ENCODE data around the gene DDX10. TPM values are rescaled to one million over a fixed set of nuclear protein-coding genes. Genes with fewer than 3 reads are reported as not detected.
"Not testable (repeated sequence)": the region's sequence is repeated elsewhere in the genome, so short reads cannot be mapped to it uniquely, and the experiment has no call there.

Gene DDX10
- polyA plus RNA-seq, 1 donor (not counting 4 experiments of a cell fraction or from before 2014, with no cell fraction given): 32.3 TPM

DNA sequence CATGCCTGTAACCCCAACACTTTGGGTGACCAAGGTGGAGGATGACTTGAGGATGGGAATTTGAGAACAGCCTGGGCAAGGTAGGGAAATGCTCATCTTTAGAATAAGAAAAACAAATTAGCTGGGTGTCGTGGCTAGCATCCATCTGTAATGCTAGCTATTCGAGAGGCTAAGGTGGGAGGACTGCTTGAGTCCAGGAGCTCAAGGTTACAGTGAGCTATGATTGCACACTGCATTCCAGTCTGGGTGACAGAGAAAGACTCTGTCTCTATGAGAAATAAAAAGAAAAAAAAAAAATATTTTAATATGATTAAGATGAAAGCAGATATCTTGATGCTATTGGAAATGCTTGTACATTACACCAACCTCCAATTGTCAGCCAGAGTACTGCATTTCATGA, 28.6 kb upstream of the DDX10 start:
- Histone ChIP-seq H3K9ac (ENCODE audit: control insufficient read depth, extremely low read depth, insufficient read depth, low read length) (no peak overlapping the region), H3K9me1 (ENCODE audit: control insufficient read depth, extremely low read depth, insufficient read depth, low read length) (no peaks in the 10 kb centered on the region), H3K27ac (ENCODE audit: control insufficient read depth, insufficient read depth, low read length) (no peak overlapping the region), H3K4me2 (ENCODE audit: control insufficient read depth, extremely low read depth, insufficient read depth, low read depth, low read length) (no peak overlapping the region), H3K36me3 (ENCODE audit: control insufficient read depth in 2 of 2, extremely low read depth in 1 of 2, insufficient read depth in 2 of 2, low read length in 2 of 2) (no peaks in the 10 kb centered on the region), H3K4me3 (ENCODE audit: control insufficient read depth in 2 of 3, extremely low read depth in 1 of 3, insufficient read depth in 2 of 3, low read depth in 1 of 3, low read length in 3 of 3) (no peak overlapping the region), H3K79me2 (ENCODE audit: control insufficient read depth, insufficient read depth, low read length) (no peaks in the 10 kb centered on the region), H3K9me3 (ENCODE audit: control insufficient read depth, low read depth, low read length) (no peaks in the 10 kb centered on the region), H3K27me3 (ENCODE audit: control insufficient read depth, extremely low read depth, insufficient read depth, low read length) (no peaks in the 10 kb centered on the region), H2AFZ (ENCODE audit: control insufficient read depth, low read length) (no peak overlapping the region), H3K4me1 (ENCODE audit: control insufficient read depth, extremely low read depth, insufficient read depth, low read length) (peaks cover 18% of the 10 kb centered on the region), H4K20me1 (ENCODE audit: control insufficient read depth, extremely low read depth, insufficient read depth, low read length) (no peaks in the 10 kb centered on the region)
- dilution Hi-C loops (cut with MboI; ENCODE audit: extremely low pct_ligation_motif_present, low sequenced_read_pairs): no loop called here
- DNase-seq (ENCODE audit: low read depth, low spot score) (no peak), FAIRE-seq (no peak)
- TF ChIP-seq EZH2 (IDR thresholded peaks at IDR 0.05; ENCODE audit: low read length): no peak
- TF ChIP-seq, protein P1, sequence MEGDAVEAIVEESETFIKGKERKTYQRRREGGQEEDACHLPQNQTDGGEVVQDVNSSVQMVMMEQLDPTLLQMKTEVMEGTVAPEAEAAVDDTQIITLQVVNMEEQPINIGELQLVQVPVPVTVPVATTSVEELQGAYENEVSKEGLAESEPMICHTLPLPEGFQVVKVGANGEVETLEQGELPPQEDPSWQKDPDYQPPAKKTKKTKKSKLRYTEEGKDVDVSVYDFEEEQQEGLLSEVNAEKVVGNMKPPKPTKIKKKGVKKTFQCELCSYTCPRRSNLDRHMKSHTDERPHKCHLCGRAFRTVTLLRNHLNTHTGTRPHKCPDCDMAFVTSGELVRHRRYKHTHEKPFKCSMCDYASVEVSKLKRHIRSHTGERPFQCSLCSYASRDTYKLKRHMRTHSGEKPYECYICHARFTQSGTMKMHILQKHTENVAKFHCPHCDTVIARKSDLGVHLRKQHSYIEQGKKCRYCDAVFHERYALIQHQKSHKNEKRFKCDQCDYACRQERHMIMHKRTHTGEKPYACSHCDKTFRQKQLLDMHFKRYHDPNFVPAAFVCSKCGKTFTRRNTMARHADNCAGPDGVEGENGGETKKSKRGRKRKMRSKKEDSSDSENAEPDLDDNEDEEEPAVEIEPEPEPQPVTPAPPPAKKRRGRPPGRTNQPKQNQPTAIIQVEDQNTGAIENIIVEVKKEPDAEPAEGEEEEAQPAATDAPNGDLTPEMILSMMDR (optimal IDR thresholded peaks at IDR 0.05 in 1 of 3, IDR thresholded peaks at IDR 0.05 in 1 of 3, conservative IDR thresholded peaks at IDR 0.05 in 1 of 3; ENCODE audit: extremely low read depth in 1 of 3, insufficient read depth in 2 of 3, low read length in 3 of 3): no peak

DNA sequence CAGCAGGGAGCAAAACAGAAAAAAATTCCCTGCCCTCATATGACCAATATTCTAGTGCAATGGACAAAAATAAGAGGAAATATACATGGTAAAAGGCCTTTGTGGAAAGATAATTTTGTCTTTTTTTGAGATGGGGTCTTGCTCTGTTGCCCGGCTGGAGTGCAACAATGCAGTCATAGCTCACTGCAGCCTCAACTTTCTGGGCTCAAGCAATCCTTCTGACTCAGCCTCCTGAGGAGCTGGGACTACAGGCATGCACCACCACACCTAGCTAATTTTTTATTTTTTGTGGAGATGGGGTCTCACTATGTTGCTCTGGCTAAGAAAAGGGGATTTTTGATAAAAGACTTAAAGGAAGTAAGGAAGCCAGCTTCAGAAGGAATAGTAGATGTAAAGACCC, 25.7 kb upstream of the DDX10 start:
- Histone ChIP-seq H3K9ac (ENCODE audit: control insufficient read depth, extremely low read depth, insufficient read depth, low read length) (no peak overlapping the region), H3K27me3 (ENCODE audit: control insufficient read depth, extremely low read depth, insufficient read depth, low read length) (no peaks in the 10 kb centered on the region), H3K9me1 (ENCODE audit: control insufficient read depth, extremely low read depth, insufficient read depth, low read length) (no peaks in the 10 kb centered on the region), H3K36me3 (ENCODE audit: control insufficient read depth in 2 of 2, extremely low read depth in 1 of 2, insufficient read depth in 2 of 2, low read length in 2 of 2) (no peaks in the 10 kb centered on the region), H4K20me1 (ENCODE audit: control insufficient read depth, extremely low read depth, insufficient read depth, low read length) (no peaks in the 10 kb centered on the region), H3K79me2 (ENCODE audit: control insufficient read depth, insufficient read depth, low read length) (no peaks in the 10 kb centered on the region), H3K4me1 (ENCODE audit: control insufficient read depth, extremely low read depth, insufficient read depth, low read length) (peaks cover 18% of the 10 kb centered on the region), H3K4me3 (ENCODE audit: control insufficient read depth in 2 of 3, extremely low read depth in 1 of 3, insufficient read depth in 2 of 3, low read depth in 1 of 3, low read length in 3 of 3) (no peak overlapping the region), H3K9me3 (ENCODE audit: control insufficient read depth, low read depth, low read length) (no peaks in the 10 kb centered on the region), H3K4me2 (ENCODE audit: control insufficient read depth, extremely low read depth, insufficient read depth, low read depth, low read length) (no peak overlapping the region), H2AFZ (ENCODE audit: control insufficient read depth, low read length) (no peak overlapping the region), H3K27ac (ENCODE audit: control insufficient read depth, insufficient read depth, low read length) (no peak overlapping the region)
- dilution Hi-C loops (cut with MboI; ENCODE audit: extremely low pct_ligation_motif_present, low sequenced_read_pairs): no loop called here
- FAIRE-seq: no peak
- DNase-seq (ENCODE audit: low read depth, low spot score): no peak
- no peak for TF ChIP-seq EZH2 (IDR thresholded peaks at IDR 0.05; ENCODE audit: low read length)
- TF ChIP-seq, protein P1 (optimal IDR thresholded peaks at IDR 0.05 in 1 of 3, IDR thresholded peaks at IDR 0.05 in 1 of 3, conservative IDR thresholded peaks at IDR 0.05 in 1 of 3; ENCODE audit: extremely low read depth in 1 of 3, insufficient read depth in 2 of 3, low read length in 3 of 3): no peak

DNA sequence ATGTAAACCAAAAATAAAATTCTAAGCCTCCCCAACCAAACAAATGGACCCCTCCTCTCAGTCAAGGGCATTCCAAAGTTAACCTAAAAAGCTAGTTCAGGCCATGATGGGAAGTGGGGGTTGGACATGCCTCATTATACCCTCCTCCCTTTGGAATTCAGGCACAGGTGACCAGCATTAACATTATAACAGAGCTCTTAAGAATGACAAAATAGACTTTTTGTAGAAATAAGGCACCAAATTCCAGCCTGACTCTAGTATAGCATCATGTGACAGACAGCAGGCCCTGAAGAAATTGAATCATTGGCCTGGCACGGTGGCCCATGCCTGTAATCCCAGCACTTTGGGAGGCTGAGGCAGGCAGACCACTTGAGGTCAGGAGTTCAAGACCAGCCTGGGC, 23.1 kb upstream of the DDX10 start:
- DNase-seq (ENCODE audit: low read depth, low spot score); H3K79me2 ChIP-seq (ENCODE audit: control insufficient read depth, insufficient read depth, low read length); H2AFZ ChIP-seq (ENCODE audit: control insufficient read depth, low read length); H3K4me2 ChIP-seq (ENCODE audit: control insufficient read depth, extremely low read depth, insufficient read depth, low read depth, low read length); FAIRE-seq; H3K9me1 ChIP-seq (ENCODE audit: control insufficient read depth, extremely low read depth, insufficient read depth, low read length); H3K27me3 ChIP-seq (ENCODE audit: control insufficient read depth, extremely low read depth, insufficient read depth, low read length); H3K36me3 ChIP-seq (ENCODE audit: control insufficient read depth in 2 of 2, extremely low read depth in 1 of 2, insufficient read depth in 2 of 2, low read length in 2 of 2); H3K4me1 ChIP-seq (ENCODE audit: control insufficient read depth, extremely low read depth, insufficient read depth, low read length); H3K9me3 ChIP-seq (ENCODE audit: control insufficient read depth, low read depth, low read length); H3K9ac ChIP-seq (ENCODE audit: control insufficient read depth, extremely low read depth, insufficient read depth, low read length); H4K20me1 ChIP-seq (ENCODE audit: control insufficient read depth, extremely low read depth, insufficient read depth, low read length); H3K27ac ChIP-seq (ENCODE audit: control insufficient read depth, insufficient read depth, low read length); H3K4me3 ChIP-seq (ENCODE audit: control insufficient read depth in 2 of 3, extremely low read depth in 1 of 3, insufficient read depth in 2 of 3, low read depth in 1 of 3, low read length in 3 of 3); dilution Hi-C loops (cut with MboI; ENCODE audit: extremely low pct_ligation_motif_present, low sequenced_read_pairs): not testable (repeated sequence)
